ENCODE measurements around the gene JPH3. TPM values are rescaled to one million over a fixed set of nuclear protein-coding genes. Genes with fewer than 3 reads are reported as not detected.

The JPH3 gene
- total RNA-seq, 4 donors from 2014 or later, result 0.22 to 1.1 (median 0.29) TPM; not detected in 1

GRCh38 chr16:87604634-87605111 is 2.4 kb downstream of the JPH3 start:
- H3K9me3 ChIP-seq, result no peaks in the 10 kb centered on the region
- WGBS, 2 donors, result 58 to 76% methylated on average over 9 to 19 of the region's 22 CpGs
- DNase-seq, result no peak
- no peaks in the 10 kb centered on the region for H3K36me3 ChIP-seq
- H3K4me3 ChIP-seq (replicated peaks in 1 of 3), result no peak overlapping the region
- peaks cover 3% of the 10 kb centered on the region for H3K27me3 ChIP-seq
- H3K4me1 ChIP-seq, result no peaks in the 10 kb centered on the region
- intact Hi-C loops (cut with DNase I), result no loop called here
- H3K27ac ChIP-seq, result no peak overlapping the region
- TF ChIP-seq CTCF (IDR thresholded peaks at IDR 0.05) (no peak), POLR2A (IDR thresholded peaks at IDR 0.05) (no peak)

GRCh38 chr16:87607223-87607622 is 4.9 kb downstream of the JPH3 start:
- TF ChIP-seq POLR2A (IDR thresholded peaks at IDR 0.05) (no peak), CTCF (IDR thresholded peaks at IDR 0.05) (no peak)
- no peaks in the 10 kb centered on the region for H3K4me1 ChIP-seq
- 88 to 90% methylated on average over 19 of the region's 19 CpGs for WGBS, 2 donors
- no peaks in the 10 kb centered on the region for H3K9me3 ChIP-seq
- no peaks in the 10 kb centered on the region for H3K36me3 ChIP-seq
- peaks cover 3% of the 10 kb centered on the region for H3K27me3 ChIP-seq
- intact Hi-C loops (cut with DNase I), result no loop called here
- no peak overlapping the region for H3K4me3 ChIP-seq (replicated peaks in 1 of 3)
- DNase-seq, result no peak
- H3K27ac ChIP-seq, result no peak overlapping the region

GRCh38 chr16:87607871-87608270 is 5.6 kb downstream of the JPH3 start:
- no peak for TF ChIP-seq POLR2A (IDR thresholded peaks at IDR 0.05)
- WGBS, 2 donors, result 77 to 78% methylated on average over 13 of the region's 13 CpGs
- Histone ChIP-seq H3K27ac (no peak overlapping the region), H3K9me3 (no peaks in the 10 kb centered on the region), H3K36me3 (no peaks in the 10 kb centered on the region), H3K4me1 (no peaks in the 10 kb centered on the region), H3K27me3 (peaks cover 3% of the 10 kb centered on the region), H3K4me3 (replicated peaks in 1 of 3) (no peak overlapping the region)
- intact Hi-C loops (cut with DNase I), result no loop called here
- DNase-seq, result no peak

- Histone ChIP-seq H3K4me3 (replicated peaks in 1 of 3) (no peak overlapping the region), H3K9me3 (no peaks in the 10 kb centered on the region), H3K27me3 (peaks cover 3% of the 10 kb centered on the region), H3K27ac (no peak overlapping the region), H3K4me1 (no peaks in the 10 kb centered on the region), H3K36me3 (no peaks in the 10 kb centered on the region)
- TF ChIP-seq CTCF (IDR thresholded peaks at IDR 0.05) (no peak), POLR2A (IDR thresholded peaks at IDR 0.05) (no peak)
- intact Hi-C loops (cut with DNase I), result no loop called here
- 26 to 44% methylated on average over 11 to 18 of the region's 20 CpGs for WGBS, 2 donors
- peak; percentile 37 to 70 for DNase-seq
Observed at GRCh38 chr16:87608400-87608985, 6.2 kb downstream of the JPH3 start.

- H3K36me3 ChIP-seq, result no peaks in the 10 kb centered on the region
- H3K4me1 ChIP-seq, result no peaks in the 10 kb centered on the region
- no peak overlapping the region for H3K4me3 ChIP-seq (replicated peaks in 1 of 3)
- H3K9me3 ChIP-seq, result no peaks in the 10 kb centered on the region
- TF ChIP-seq CTCF (IDR thresholded peaks at IDR 0.05) (no peak), POLR2A (IDR thresholded peaks at IDR 0.05) (no peak)
- intact Hi-C loops (cut with DNase I), result no loop called here
- 72 to 74% methylated on average over 6 to 9 of the region's 9 CpGs for WGBS, 2 donors
- DNase-seq, result no peak
- H3K27ac ChIP-seq, result no peak overlapping the region
- H3K27me3 ChIP-seq, result no peaks in the 10 kb centered on the region
Observed at GRCh38 chr16:87610026-87610425, 7.7 kb downstream of the JPH3 start.
